ENCODE measurements around the gene GVQW3.

DNA sequence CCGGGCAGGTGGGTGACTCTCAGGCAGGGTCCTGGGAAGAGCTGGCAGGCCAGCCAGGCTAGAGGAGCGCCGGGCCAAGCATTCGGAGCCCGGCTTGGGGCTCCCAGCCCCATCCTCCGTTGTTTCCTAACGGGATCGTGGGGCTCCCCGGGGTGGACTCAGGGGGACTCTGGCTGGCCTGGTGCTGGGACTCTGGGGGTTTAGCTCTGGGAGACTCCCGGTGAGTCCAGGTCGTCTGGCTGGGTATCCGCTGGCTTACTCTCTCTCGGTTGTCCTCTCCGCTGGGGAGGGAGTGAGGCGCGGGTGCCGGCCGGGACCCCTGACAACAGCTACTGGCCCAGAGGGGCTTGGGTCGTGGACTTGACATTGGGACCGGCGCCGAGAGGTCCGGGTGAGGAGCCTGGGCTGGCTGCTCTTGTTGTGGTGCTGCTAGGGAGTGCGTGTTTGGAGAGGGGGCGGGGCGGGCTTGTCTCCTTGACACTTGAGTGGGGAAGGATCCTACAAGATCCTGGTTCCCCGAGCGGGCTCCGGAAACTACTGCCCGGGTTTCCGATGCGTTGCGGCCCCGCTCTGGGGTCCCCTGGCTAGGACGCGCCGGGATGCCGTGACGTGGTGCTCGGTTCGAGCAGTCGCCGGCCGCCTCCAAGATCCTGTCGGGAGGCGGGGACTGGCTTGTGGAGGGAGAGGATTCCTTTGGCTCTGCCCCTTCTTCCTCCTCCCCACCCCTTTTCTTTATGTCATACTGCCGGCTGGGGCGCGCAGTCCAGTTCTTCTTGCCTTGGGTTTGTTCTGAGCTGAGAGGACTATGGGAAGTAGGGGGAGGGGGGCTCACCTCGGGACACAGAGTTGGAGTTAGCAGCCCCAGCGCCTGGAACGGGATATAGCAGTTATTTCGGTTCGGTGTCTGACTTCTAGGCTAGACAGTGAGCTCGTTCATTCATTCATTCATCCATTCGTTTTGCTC is 64.3 kb downstream of the GVQW3 start:
- TF ChIP-seq CTCF (IDR thresholded peaks at IDR 0.05) (no peak), EP300 (IDR thresholded peaks at IDR 0.05) (no peak)

Data from sigmoid colon (tissue), 4 donors.